ENCODE measurements around the gene KRT71. TPM values are rescaled to one million over a fixed set of nuclear protein-coding genes. Genes with fewer than 3 reads are reported as not detected.

The KRT71 gene
- total RNA-seq, 1 experiment from 2014 or later: not detected

DNA sequence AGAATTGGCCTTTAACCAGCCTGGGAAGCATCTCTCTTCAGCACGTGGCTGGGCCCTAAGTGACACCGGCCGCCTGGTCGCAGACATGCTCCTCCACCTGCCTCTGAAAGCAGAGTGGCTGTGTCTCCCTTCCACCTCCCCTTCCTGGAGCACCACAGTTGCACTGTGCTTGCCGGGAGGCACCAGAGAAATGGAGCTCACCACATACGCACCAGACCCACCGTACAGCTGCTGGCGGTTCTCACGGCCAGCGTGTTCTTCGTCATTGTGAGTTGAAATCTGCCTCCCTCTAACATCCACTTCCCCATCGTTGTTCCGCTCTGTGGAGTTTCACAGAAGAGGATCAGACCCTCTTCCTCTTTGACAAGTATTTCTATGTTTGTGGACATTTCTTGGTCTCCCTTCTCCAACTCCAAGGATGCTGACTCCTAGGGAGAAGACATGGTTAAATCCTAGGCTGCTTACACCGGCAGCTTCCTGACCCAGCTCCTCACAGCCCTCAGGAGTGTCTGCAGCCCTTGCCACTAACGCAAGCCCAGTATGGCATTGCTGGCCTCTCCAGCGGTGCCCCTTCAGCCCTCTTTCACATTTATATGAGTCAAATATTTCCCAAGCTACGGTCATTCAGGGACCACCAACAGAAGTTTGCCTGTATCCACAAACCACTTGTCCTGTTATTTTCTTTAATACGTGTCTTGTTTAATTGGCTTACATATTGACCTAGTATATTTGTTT lies 21.2 kb downstream of the KRT71 start:
- POLR2A ChIA-PET (ENCODE audit: unreplicated experiment): no interaction called here

DNA sequence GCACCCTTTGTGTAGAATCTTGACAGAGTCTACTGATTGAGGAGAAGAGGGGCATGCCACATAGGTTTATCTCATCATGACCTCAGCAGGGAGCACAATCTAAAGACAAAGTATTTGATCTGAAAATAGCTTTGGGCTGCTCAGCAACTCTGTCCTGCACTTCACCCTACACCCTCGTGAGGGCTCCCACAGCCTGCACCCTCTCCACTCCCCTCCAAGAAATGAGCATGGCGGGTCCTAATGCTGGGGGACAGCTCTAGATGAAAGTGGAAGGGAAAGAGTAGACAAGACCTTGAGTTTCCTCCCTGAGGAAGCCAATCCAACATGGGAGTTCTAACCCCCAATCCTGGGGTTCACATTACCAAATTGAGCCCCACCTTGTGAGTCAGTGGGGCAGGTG lies 22.0 kb downstream of the KRT71 start:
- no peaks in the 10 kb centered on the region for H3K9me3 ChIP-seq (ENCODE audit: low read length)
- DNase-seq: no peak
- H3K4me2 ChIP-seq (ENCODE audit: low read length): no peak overlapping the region
- ChIA-PET CTCF (no interaction called here), POLR2A (ENCODE audit: unreplicated experiment) (no interaction called here)
- H3F3A ChIP-seq (ENCODE audit: low read length, unreplicated experiment): no peaks in the 10 kb centered on the region
- no peak overlapping the region for H3K9ac ChIP-seq (ENCODE audit: low read length)
- H4K20me1 ChIP-seq (ENCODE audit: low read length): no peaks in the 10 kb centered on the region
- no peaks in the 10 kb centered on the region for H3K27me3 ChIP-seq (ENCODE audit: low read length)
- no peaks in the 10 kb centered on the region for H3K4me1 ChIP-seq (ENCODE audit: insufficient read depth, low read length)
- no peak overlapping the region for H2AFZ ChIP-seq (ENCODE audit: low read length)
- H3K79me2 ChIP-seq (ENCODE audit: low read length): no peaks in the 10 kb centered on the region
- H3K36me3 ChIP-seq (ENCODE audit: low read depth, low read length): no peaks in the 10 kb centered on the region
- H3K9me2 ChIP-seq (replicated peaks; ENCODE audit: low read length): no peaks in the 10 kb centered on the region
- intact Hi-C loops (cut with micrococcal nuclease): no loop called here
- no peak for TF ChIP-seq EZH2phosphoT487 (IDR thresholded peaks at IDR 0.05; ENCODE audit: borderline replicate concordance, low read length)
- TF ChIP-seq, protein P1, sequence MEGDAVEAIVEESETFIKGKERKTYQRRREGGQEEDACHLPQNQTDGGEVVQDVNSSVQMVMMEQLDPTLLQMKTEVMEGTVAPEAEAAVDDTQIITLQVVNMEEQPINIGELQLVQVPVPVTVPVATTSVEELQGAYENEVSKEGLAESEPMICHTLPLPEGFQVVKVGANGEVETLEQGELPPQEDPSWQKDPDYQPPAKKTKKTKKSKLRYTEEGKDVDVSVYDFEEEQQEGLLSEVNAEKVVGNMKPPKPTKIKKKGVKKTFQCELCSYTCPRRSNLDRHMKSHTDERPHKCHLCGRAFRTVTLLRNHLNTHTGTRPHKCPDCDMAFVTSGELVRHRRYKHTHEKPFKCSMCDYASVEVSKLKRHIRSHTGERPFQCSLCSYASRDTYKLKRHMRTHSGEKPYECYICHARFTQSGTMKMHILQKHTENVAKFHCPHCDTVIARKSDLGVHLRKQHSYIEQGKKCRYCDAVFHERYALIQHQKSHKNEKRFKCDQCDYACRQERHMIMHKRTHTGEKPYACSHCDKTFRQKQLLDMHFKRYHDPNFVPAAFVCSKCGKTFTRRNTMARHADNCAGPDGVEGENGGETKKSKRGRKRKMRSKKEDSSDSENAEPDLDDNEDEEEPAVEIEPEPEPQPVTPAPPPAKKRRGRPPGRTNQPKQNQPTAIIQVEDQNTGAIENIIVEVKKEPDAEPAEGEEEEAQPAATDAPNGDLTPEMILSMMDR (conservative IDR thresholded peaks at IDR 0.05; ENCODE audit: low read depth, low read length): no peak
- no peak for TF ChIP-seq EZH2 (IDR thresholded peaks at IDR 0.05; ENCODE audit: low read length, unreplicated experiment)
- H3K4me3 ChIP-seq (ENCODE audit: low read length): no peak overlapping the region
- BruUV-seq (replicated peaks): no TSS peak
- H3K27ac ChIP-seq (ENCODE audit: low read length): no peak overlapping the region
- ATAC-seq: no peak

More for the DNA sequence above, 21.2 kb downstream of the KRT71 start:
- BruUV-seq (replicated peaks): no TSS peak
- Histone ChIP-seq H3K9ac (ENCODE audit: low read length) (no peak overlapping the region), H3K27me3 (ENCODE audit: low read length) (no peaks in the 10 kb centered on the region), H3K9me3 (ENCODE audit: low read length) (no peaks in the 10 kb centered on the region), H3F3A (ENCODE audit: low read length, unreplicated experiment) (no peaks in the 10 kb centered on the region), H3K36me3 (ENCODE audit: low read depth, low read length) (no peaks in the 10 kb centered on the region), H3K79me2 (ENCODE audit: low read length) (no peaks in the 10 kb centered on the region), H3K4me3 (ENCODE audit: low read length) (no peak overlapping the region), H3K27ac (ENCODE audit: low read length) (no peak overlapping the region), H2AFZ (ENCODE audit: low read length) (no peak overlapping the region), H3K4me2 (ENCODE audit: low read length) (no peak overlapping the region), H4K20me1 (ENCODE audit: low read length) (no peaks in the 10 kb centered on the region), H3K9me2 (replicated peaks; ENCODE audit: low read length) (no peaks in the 10 kb centered on the region), H3K4me1 (ENCODE audit: insufficient read depth, low read length) (no peaks in the 10 kb centered on the region)
- ATAC-seq (no peak), DNase-seq (no peak)
- CTCF ChIA-PET: no interaction called here
- no peak for TF ChIP-seq EZH2 (IDR thresholded peaks at IDR 0.05; ENCODE audit: low read length, unreplicated experiment)
- TF ChIP-seq, protein P1 (conservative IDR thresholded peaks at IDR 0.05; ENCODE audit: low read depth, low read length): no peak
- no peak for TF ChIP-seq EZH2phosphoT487 (IDR thresholded peaks at IDR 0.05; ENCODE audit: borderline replicate concordance, low read length)
- intact Hi-C loops (cut with micrococcal nuclease): no loop called here

DNA sequence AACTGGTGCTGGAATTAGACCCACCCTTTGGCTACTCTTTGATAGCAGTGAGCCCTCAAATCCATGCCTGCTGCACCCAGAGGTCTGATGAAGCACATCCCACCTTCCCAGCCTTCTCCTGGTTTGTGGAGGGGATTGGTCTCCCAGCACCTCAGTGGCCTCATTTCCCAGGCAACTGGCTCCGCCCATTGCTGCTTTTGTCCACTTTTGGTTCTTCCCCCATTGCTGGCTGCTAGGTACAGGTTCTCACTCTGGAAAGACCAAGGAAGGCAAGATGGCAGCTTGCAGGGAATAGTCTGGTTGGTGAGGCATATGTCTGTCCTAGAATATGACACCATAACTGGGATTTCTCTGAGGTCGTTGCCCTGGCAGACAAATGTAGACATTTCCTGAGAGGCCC lies 22.6 kb downstream of the KRT71 start:
- H3K9ac ChIP-seq (ENCODE audit: low read length): no peak overlapping the region
- H3F3A ChIP-seq (ENCODE audit: low read length, unreplicated experiment): no peaks in the 10 kb centered on the region
- H4K20me1 ChIP-seq (ENCODE audit: low read length): no peaks in the 10 kb centered on the region
- CTCF ChIA-PET: no interaction called here
- POLR2A ChIA-PET (ENCODE audit: unreplicated experiment): no interaction called here
- no peaks in the 10 kb centered on the region for H3K4me1 ChIP-seq (ENCODE audit: insufficient read depth, low read length)
- intact Hi-C loops (cut with micrococcal nuclease): no loop called here
- H3K79me2 ChIP-seq (ENCODE audit: low read length): no peaks in the 10 kb centered on the region
- H3K36me3 ChIP-seq (ENCODE audit: low read depth, low read length): no peaks in the 10 kb centered on the region
- no peak for DNase-seq
- no peak overlapping the region for H3K4me2 ChIP-seq (ENCODE audit: low read length)
- H3K27ac ChIP-seq (ENCODE audit: low read length): no peak overlapping the region
- BruUV-seq (replicated peaks): no TSS peak
- no peak for ATAC-seq
- H2AFZ ChIP-seq (ENCODE audit: low read length): no peak overlapping the region
- H3K27me3 ChIP-seq (ENCODE audit: low read length): no peaks in the 10 kb centered on the region
- no peaks in the 10 kb centered on the region for H3K9me2 ChIP-seq (replicated peaks; ENCODE audit: low read length)
- TF ChIP-seq EZH2 (IDR thresholded peaks at IDR 0.05; ENCODE audit: low read length, unreplicated experiment): no peak
- TF ChIP-seq, protein P1 (conservative IDR thresholded peaks at IDR 0.05; ENCODE audit: low read depth, low read length): no peak
- TF ChIP-seq EZH2phosphoT487 (IDR thresholded peaks at IDR 0.05; ENCODE audit: borderline replicate concordance, low read length): no peak
- no peaks in the 10 kb centered on the region for H3K9me3 ChIP-seq (ENCODE audit: low read length)
- H3K4me3 ChIP-seq (ENCODE audit: low read length): no peak overlapping the region
